Glomerular visceral epithelial cell (primary cell): Measurements from ENCODE around the gene HNRNPU.
"Not testable (repeated sequence)": the region's sequence is repeated elsewhere in the genome, so short reads cannot be mapped to it uniquely, and the experiment has no call there.

Experiments
- DNase-seq: peaks from one replicate; pipeline ENCODE4 v3.0.0-alpha.2; 2016; ENCODE audit errors: extremely low spot score

Gene HNRNPU

GRCh38 chr1:244840219-244840794, 24.0 kb downstream of the HNRNPU start:
- no peak for DNase-seq

- DNase-seq = peak; percentile 31
These were observed 24.7 kb downstream of the HNRNPU start for GRCh38 chr1:244839656-244840055.

GRCh38 chr1:244837597-244838258, 26.6 kb downstream of the HNRNPU start:
- peak; percentile 18 for DNase-seq

- no peak for DNase-seq
These were observed 27.8 kb downstream of the HNRNPU start for GRCh38 chr1:244836584-244836983.

GRCh38 chr1:244836135-244836521, 28.2 kb downstream of the HNRNPU start:
- peak; percentile 40 for DNase-seq

GRCh38 chr1:244835276-244836134, 28.8 kb downstream of the HNRNPU start, which contains the start of gene COX20:
COX20 (plus strand) TSS chr1:244835658; CDS start chr1:244835715, 57 bp downstream.
- peak; percentile 93 for DNase-seq

- DNase-seq = peak; percentile 92
These were observed 29.6 kb downstream of the HNRNPU start for GRCh38 chr1:244834543-244835275.

- peak; percentile 56 for DNase-seq
These were observed 30.4 kb downstream of the HNRNPU start for GRCh38 chr1:244833734-244834542.

- DNase-seq = not testable (repeated sequence)
These were observed 31.1 kb downstream of the HNRNPU start for GRCh38 chr1:244833260-244833659.

GRCh38 chr1:244830639-244831038, 33.7 kb downstream of the HNRNPU start:
- no peak for DNase-seq

GRCh38 chr1:244826712-244827111, 37.6 kb downstream of the HNRNPU start:
- no peak for DNase-seq

GRCh38 chr1:244822878-244823277, 41.5 kb downstream of the HNRNPU start:
- DNase-seq = no peak

- DNase-seq = no peak
These were observed 43.2 kb downstream of the HNRNPU start for GRCh38 chr1:244821134-244821533.

- DNase-seq = no peak
These were observed 44.2 kb downstream of the HNRNPU start for GRCh38 chr1:244820131-244820530.

- DNase-seq = no peak
These were observed 46.9 kb downstream of the HNRNPU start for GRCh38 chr1:244817415-244817894.

- no peak for DNase-seq
These were observed 48.7 kb downstream of the HNRNPU start for GRCh38 chr1:244815600-244816099.

- no peak for DNase-seq
These were observed 51.0 kb downstream of the HNRNPU start for GRCh38 chr1:244813327-244813726.

GRCh38 chr1:244810221-244810620, 54.1 kb downstream of the HNRNPU start:
- no peak for DNase-seq

GRCh38 chr1:244807138-244807537, 57.2 kb downstream of the HNRNPU start:
- DNase-seq = no peak

- DNase-seq = no peak
These were observed 59.5 kb downstream of the HNRNPU start for GRCh38 chr1:244804841-244805240.
